GM19452 (cell line): ENCODE data around the gene WNK2.
"Not testable (repeated sequence)": the region's sequence is repeated elsewhere in the genome, so short reads cannot be mapped to it uniquely, and the experiment has no call there.

Experiments
- ATAC-seq: cut with Tn5 transposase; IDR thresholded peaks from one replicate; pipeline ENCODE4 v1.9.1; 2021; ENCODE audit not compliant: unreplicated experiment

Gene WNK2

DNA sequence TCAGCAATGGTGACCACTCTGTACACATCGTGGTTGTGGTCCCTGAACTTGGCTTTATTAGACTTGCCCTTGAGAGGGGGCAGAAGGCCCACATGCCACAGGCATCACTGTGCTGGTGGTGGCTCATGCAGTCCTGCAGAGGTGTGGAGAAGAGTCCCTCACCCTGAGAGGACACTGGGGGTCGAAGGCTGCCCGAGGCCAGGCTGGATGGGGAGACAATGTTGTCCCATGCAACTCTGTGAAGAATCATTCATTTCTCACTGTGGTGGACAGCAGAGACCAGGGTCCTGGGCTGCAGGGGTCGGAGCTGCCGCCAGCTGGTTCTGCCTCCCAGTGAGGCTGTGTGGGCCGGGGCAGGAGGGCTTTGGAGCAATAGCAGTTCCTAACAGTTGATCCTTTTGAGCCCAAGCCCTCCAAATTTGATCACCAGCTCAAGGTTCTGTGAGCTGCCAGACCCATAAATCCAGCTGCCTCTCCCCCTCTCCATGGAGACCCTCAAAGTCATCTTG is 139.6 kb downstream of the WNK2 start:
- ATAC-seq: not testable (repeated sequence)

DNA sequence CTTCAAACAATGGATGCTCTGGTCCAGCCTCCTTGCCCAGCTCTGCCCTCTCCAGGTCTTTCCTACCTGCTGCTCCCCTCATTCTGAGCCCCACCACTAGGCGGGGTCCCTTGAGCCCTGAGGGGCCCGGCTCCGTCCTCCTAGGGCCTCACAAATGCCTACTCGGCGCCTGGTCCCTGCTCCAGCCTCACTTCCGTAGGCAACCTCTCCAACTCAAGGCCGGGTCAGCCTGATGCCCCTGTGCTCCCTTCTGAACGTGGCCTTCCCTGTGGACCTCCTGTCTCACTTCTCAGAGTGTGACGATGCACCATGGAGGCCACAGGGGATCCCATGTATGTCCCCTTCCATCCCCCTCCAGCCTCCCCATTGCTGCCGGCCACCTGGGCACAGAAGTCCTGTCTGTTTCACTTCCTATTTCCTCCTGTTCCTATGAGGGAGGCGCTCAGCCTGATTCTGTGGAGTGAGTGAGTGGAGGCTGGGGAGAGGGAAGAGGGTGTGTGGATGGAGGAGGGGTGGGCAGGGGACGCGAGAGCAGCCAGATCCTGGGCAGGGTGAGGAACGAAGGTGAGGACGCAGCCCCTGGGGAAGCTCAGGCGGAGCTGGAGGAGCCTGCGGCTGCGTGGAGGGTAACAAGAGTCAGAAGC is 140.4 kb downstream of the WNK2 start:
- no peak for ATAC-seq

DNA sequence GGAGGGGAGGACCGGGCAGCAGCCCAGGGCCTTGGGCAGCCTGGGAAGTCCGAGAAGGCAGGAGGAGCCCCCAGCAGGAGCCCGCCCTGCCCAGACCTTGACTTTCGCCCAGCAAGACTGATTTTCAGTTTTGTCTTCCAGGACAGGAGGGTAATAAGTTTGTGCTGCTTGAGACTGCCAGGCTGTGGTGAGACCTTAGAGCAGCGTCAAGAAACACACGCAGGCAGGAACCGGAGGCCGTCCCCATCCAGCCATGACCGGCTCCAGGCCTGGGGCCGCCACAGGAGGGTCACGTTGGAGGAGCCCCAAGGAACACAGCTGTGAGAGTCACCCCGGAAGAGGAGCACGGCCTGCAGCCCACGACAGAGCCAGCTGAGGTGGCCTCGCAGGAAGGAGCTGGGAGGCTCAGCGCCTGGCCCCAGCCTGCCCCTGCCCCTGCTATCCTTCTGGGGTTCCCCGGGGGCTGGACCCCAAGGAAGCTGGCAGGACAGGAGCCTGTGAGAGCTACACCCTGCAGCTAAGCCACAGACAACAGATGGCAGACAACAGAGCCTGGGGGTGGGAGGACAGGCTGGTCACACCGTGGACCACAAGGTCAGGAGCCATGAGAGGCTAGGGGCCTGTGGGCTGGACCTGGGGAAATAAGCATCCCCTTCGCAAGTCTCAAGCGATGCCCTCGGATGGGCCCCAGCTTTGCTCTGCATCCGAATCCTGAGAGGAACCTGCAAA is 141.5 kb downstream of the WNK2 start:
- no peak for ATAC-seq

DNA sequence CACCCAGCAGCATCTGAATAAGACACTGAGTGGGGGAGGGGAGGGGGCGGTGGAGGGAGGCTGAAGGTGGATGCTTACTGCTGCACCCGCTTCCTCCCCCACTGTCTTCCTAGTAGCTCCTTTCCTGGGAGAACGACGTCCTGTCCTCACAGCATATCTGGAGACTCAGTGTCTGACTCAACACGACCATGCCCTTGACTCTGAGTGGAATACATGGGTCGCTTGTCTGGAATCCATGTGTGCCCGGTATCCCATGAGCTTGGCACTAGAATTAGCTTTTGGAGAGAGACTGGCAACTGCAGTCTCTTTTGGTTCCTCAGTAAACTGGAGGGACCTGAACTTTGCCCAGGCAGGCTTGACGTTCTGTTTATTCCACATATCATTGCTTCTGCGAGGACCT is 142.1 kb downstream of the WNK2 start:
- no peak for ATAC-seq

DNA sequence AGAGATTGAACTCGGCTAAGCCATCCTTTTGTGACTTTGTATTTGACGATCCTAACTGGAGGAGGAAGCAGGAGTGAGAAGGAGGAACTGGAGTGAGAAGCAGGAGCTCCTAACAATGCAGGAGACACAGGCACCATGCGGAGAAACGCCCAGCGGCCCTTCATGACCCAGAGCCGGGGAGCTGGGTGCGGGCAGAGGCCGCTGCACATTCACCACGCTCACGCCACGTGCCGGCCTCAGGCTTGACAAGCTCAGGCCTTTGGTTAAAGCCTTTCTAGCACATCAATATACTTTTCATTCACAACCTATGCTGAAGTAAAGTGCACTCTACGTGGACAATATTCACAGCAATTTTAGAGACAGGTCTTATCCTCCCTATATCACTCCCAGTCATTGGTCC is 142.7 kb downstream of the WNK2 start:
- ATAC-seq: no peak

DNA sequence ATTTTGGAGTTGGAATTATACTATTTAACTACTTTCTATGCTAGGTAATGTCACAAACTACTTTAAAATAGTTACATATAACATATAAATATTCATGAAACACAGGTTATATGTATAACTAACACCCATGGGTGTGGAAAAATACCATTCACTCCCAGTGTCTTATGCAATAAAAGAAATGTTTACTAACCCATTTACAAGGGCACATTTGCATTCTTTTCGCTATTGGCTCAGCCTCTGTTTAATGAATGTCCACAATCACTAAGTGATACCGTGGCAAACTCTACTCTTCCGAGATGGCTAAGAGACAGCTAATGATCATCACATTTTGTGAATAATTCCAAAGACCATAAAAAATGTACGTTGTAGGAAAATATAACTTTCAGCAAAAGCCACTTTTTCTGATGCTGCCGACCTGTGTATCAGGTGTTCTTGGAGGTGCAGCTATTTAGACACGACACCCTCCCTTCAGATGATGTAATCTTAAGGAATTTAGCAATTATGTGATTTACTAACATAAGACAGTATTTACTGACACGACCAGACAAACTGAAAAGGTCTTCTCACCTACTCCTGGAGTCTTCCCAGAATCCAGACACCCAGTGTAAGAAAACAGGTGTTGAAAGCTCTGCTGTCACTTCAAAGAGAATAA is 145.8 kb downstream of the WNK2 start:
- no peak for ATAC-seq

DNA sequence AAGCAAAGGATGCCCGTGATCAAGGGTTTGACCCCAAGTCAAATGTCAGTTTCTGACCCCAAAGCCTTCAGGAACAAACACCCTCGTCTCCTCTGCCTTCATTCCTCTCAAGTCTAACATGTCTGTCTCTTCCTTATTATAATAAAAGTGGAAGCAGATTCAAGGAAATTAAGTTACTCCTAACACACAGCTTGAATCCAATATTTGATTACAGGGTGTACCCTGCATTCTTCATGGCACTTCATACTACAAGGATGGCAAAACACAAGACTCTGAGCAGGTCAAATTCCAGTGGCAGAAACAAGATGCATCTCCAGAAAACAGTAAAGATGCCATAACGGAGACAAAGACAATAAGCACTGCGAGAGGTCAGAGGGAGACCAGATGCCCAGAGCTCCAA is 148.4 kb downstream of the WNK2 start:
- ATAC-seq: no peak

DNA sequence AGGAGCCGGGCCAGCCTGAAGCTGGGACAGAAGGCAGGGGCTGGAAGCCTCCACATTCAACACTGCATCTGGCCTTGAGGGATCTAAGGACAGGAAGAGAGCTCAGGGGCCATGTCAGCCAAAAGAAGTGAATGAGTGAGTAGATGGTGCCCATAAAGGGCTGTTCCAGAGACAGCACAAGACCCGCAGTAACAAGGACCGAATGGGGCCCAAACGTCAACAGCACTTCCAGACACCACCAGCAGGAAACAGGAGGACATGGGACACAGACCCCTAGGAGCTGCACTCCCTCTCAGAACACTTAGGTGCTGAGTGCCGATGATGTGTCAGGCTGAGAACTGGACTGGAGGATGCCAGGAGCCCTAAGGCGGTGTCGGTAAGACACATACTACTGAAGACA is 152.8 kb downstream of the WNK2 start:
- no peak for ATAC-seq

DNA sequence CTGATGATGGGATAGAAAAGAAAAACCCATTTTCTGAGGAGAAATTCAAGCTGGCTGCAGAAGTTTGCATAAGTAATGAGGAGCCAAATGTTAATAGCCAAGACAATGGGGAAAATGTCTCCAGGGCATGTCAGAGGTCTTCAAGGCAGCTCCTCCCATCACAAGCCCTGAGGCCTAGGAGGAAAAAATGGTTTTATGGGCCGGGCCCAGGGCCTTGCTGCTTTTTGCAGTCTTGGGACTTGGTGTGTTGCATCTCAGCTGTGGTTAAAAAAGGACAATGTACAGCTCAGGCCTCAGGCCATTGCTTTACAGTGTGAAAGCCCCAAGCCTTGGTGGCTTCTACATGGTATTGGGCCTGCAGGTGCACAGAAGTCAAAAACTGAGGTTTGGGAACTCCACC is 154.3 kb downstream of the WNK2 start:
- ATAC-seq: not testable (repeated sequence)

DNA sequence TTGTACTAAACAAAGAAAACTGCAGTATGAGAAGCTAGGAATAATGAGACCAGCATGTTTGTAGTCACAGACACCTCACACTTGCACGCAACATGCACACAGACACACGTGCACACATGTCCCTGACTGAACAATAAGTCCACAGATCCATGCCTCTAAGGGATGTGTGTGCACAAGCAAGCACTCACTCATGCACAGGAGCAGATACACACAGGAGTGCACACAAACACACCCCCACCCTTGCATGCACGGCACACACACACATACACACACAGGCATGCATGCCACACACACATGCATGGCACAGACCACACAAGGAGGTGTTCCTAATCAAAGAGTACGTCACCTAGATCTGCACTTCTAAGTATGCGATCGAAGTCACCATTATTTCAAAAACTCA is 156.2 kb downstream of the WNK2 start:
- ATAC-seq: no peak

DNA sequence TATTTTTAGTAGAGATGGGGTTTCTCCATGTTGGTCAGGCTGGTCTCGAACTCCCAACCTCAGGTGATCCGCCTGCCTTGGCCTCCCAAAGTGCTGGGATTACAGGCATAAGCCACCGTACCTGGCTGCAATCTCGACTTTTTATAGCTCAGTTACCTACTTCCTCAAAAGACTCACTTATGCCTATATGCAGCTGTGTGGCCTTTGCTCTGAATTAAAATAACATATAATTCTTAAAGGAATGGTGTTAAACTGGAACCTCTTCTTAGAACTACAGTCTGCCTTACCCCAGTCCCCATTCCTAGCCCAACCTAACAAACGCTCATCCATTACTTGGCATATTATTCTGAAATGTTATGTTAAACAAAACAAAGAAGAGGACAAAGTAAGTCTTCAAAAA is 157.9 kb downstream of the WNK2 start:
- ATAC-seq: not testable (repeated sequence)

DNA sequence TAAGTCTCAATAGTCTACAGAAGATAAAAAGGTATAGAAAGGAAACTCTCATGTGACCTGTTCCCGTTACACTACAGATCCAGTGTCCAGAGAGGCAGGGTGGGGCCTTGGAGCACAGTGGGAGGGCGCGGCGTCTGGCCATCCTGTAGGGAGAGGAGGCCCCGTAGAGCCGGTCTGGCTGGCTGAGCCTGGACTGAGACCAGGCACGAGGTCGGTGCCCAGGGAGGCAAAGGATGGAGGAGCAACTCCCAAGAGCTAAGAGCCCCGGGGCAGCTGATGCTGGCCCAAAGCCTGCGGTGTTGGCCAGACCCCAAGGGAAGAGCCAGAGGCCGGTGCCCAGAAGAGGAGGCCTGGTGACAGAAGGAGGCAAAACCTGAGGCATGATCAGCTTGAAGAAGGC is 158.5 kb downstream of the WNK2 start:
- not testable (repeated sequence) for ATAC-seq

DNA sequence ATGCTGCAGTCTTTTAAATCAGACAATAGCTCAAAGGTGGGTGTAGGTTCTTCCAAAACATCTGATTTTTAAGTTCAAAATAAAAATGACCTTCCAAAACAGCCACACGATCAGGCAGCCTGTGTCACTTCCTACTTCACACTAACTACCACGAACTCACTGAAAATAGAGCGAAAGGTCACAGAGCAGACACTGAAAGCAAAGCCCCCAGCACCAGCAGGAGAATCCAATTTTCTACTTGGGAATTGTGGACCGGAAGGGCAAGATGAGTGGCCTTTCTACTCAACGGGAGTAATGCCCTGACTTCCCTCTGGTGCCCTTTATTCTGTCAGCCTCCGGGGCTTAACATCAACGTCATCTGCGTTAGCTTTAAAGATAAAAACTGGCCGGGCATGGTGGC is 159.7 kb downstream of the WNK2 start:
- no peak for ATAC-seq

DNA sequence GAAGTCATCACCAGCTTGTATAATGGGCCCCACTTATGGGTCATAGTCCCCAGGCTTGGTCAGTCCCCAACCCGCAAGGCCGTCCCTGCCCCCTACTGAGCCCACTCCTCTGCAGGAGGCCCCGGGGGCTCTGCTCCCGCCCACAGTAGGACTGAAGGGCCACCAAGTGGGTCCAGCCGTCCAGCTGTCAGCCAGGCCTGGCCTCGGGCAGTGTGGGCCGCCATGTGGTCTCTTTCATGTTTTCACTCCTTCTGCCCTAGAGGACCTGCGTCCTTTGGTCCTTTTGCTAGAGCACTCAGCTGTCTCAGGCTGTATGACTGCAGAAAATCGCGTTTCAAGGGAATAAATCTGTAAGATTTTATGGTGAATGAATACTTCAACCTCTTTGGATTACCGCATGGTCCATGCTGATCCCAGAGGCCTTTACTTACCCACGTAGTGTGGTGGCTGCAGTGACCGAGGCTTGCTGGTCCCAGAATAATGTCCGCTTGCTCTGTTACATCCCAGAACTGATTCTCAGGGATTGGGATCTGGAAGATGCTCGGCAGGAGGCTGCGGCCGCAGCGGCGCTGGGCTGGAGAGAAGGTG is 161.8 kb downstream of the WNK2 start:
- ATAC-seq: no peak

DNA sequence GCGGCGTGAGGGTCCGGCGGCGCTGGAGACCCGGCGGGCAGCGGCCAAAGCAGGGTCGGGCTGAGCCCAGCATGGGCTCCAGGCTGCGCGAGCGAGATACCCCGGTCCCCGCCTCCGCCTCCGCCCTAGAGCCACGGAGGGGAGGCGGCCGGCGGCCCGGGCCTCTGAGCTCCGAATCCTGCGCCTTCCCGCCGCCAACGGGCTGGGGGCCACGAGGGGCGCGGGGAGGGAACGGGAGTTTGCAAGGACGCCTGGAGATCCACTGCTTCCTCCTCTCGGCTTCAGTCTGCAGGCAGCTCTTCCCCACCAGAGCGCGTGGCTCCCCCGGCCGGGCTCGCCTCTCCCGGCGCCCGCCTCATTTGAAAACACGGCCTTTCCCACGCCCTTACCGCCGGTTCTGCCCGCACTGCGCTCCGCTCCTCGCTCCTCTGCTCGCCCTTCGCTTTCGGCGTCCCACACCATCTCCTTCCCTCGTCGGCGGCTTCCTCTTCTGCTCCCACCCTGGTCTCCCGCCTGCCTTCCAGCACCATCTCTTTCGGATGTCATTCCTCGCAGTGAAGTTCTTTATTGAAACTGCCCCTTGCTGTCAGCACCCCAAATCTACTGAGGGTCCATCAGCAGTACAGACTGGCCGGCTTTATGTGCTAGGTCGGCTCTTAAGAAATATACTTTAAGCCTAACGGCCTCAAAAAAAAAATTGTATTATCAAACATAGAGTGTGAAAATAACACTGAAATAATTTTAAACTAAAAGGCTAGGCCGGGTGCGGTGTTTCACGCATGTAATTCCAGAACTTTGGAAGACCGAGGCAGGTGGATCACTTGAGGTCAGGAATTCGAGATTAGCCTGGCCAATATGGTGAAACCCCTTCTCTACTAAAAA is 162.5 kb downstream of the WNK2 start:
- ATAC-seq: no peak

DNA sequence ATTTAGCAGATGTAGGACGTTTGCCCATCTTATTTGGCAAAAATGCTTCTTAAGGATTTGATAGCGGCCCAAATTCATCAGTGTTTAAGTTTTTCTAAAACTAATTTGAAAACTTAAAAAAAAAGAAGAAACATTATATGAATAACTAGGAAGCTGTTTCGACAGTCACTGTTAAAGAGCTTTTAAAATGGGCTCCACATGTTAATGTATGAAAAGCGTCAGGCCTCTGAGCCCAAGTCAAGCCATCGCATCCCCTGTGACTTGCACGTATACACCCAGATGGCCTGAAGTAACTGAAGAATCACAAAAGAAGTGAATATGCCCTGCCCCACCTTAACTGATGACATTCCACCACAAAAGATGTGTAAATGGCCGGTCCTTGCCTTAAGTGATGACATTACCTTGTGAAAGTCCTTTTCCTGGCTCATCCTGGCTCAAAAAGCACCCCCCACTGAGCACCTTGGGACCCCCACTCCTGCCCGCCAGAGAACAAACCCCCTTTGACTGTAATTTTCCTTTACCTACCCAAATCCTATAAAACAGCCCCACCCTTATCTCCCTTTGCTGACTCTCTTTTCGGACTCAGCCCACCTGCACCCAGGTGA is 163.5 kb downstream of the WNK2 start:
- ATAC-seq: not testable (repeated sequence)

DNA sequence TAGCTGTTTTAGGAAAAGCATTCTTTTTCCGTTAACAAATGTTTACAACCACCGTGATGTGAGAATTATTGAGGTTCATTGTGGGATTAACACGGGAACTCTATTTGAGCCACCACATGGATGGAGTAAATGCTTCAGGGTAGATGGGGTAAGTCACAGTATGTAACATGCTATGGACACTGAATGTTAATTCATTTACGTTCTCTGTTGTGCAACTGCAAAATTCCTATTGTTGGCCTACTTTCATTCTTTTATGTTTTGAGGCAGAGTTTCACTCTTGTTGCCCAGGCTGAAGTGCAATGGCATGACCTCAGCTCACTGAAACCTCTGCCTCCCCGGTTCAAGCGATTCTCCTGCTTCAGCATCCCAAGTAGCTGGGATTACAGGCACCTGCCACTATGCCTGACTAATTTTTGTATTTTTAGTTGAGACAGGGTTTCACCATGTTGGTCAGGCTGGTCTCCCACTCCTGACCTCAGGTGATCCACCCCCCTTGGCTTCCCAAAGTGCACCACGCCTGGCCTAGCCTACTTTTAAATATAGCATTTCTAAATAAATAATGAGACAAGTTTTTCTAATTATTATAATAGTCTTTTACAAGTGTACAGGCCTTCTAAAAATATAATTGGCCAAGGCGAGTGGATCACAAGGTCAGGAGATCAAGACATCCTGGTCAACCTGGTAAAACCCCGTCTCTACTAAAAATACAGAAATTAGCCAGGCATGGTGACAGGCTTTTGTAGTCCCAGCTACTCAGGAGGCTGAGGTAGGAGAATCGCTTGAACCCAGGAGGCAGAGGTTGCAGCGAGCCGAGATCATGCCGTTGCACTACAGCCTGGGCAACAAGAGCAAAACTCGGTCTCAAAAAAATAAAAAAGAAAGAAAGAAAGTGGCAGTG is 169.7 kb downstream of the WNK2 start:
- ATAC-seq: not testable (repeated sequence)

DNA sequence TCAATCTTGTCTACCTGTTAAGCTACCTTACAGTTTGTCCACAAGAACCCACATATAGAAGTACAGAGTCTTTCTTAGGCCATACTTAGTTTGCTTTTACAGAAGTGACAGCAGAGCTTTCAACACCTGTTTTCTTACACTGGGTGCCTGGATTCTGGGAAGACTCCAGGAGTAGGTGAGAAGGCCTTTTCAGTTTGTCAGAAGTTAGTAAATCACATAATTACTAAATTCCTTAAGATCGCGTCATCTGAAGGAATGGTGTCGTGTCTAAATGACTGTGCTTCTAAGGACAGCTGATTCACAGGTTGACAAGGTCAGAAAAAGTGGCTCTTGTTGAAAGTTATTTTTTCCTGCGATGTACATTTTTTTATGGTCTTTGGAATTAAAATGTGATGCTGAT is 170.5 kb downstream of the WNK2 start:
- ATAC-seq: no peak

DNA sequence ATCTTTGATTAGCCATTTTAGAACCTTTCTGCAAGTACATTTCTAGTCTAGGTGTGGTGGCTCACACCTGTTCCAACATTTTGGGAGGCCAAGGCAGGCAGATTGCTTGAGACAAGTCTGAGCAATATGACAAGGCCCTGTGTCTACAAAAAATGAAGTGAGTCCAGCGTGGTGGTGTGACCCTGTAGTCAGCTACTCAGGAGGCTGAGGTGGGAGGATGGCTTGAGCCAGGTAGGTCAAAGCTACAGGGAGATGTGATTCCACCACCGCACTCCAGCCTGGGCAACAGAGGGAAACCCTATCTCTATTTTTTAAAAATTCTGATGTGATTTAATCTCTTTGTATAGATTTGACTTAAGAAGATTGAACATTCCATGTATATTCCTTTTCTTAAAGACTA is 171.9 kb downstream of the WNK2 start:
- ATAC-seq: no peak
